ENCODE data around the gene TCF12.

TCF12 gene

DNA sequence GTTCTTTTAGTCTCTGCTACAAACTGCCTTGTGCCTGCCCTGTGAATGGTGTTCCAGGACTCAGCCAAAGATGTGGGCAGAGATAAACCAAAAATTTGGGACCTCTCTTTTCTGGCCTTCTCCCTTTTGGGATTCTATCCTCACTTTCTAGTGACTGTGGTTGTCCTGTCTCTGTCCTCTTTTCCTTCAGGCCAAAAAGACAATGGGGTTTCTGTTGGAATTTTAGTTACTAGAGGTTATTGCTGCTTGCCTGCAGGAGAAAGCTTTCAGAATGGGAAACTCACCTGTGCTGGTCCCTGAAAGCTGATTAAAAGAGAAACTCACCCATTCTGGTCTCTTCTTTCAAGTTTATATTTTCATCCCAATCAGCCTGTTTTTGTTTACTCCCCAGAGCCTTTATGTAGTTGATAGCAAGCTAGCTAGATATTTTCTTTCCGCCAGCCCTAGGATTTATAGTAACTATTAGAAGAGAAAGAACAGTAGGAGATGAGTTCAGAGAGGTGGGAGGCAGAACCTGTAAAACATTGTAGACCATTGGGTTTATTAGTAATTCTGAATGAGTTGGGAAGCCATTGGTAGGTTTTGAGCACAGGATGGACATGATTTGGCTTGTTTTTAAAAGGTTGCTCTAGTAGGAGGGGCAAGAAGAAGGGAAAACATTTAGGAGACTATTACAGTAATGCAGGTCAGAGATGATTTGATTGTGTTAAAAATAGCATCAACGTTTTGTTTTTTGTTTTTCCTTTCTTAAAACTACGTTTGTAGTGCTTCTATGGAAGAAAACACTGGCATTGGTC, 138.9 kb downstream of the TCF12 start:
- no peak for DNase-seq

DNA sequence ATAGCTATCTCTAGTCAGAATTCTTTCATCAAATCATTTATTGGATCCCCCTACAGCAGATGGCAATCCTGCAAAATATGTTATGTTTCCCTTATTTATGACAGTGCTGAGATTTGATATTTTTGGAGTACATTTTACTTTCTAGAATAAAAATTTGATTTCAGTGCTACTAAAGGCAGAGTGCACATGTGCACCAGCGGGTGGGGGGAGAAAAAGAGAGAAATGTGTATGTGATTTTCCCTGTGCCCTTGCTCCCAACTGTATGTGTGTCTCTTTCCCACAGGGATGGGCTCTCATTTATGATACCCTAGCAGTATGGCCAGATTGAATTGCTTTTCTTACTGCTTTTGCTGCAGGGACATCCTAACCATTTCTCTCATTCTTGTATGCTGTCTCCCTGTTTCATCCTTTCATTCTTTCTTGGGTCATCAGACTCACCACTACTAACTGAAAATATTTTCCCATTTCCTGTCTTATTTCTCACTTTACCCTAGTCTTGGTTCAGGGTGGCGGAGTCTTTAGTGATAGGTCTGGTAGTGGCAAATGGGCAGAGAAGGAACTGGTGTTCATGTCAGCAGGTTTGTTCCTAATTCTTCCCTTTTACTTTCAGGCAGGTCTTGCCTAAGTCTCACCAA, 140.7 kb downstream of the TCF12 start:
- no peak for DNase-seq

DNA sequence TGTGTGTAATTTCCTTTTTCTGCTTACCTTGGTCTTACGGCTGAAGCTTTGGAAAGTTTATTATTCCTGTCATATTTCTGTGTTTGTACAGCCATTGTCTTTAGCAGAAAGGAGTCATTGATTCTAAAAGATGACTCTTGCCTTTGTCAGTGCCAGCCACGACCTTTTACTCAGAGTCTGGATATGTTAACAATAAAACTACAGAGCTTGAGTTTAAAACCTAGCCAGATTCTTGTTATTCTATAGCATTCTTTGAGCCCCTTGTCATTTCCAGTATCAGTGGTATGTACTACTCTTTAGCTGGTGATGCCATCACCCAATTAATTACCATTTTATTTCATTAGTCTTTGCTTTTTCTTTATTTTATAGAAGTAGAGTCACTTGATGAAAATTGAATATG, 142.4 kb downstream of the TCF12 start:
- DNase-seq = no peak

DNA sequence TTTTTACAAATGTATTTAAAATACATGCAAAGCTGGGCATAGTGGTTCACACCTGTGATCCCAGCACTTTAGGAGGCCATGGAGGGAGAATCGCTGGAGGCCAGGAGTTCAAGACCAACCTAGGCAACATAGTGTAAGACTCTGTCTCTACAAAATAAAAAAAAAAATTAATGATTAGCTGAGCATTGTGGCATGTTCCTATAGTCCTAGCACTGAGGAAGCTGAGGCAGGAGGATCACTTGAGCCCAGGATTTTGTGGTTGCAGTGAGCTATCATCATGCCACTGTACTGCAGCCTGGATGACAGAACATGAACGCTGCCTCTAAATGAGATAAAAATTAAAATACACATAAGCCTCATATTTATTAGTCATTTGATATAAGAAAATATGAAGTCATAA, 142.8 kb downstream of the TCF12 start:
- no peak for DNase-seq

DNA sequence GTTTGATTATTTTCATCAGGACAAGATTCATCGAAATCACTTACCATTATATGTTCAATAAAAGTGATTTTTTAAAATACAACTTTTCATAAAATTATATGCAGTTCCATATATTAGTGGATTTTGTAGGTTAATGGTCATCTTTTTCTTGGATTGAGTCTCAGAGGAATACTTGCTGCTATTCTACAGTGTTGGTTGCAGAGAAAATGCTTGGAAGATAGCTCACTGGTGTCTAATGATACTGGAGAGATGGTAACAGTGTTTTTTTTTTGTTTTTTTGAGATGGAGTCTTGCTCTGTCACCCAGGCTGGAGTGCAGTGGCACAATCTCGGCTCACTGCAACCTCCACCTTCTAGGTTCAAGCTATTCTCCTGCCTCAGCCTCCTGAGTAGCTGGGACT, 143.3 kb downstream of the TCF12 start:
- no peak for DNase-seq

DNA sequence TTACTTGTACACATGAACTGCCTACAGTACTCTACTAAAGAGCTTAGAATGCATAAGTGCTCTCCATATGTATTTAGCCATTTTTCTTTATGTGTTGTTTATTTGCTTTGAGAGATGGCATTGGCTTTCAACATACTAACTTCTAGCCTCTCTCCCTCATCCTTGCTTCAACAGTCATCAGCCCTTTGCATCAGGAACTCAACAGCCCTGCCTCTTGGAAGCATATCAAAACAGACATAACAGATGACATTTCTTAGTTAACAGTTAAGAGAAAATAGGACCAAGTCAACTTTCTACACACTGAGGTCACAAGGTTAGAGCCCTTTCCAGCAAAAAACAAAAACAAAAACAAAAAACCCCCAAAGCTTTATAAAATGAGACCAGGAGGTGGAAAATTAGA, 145.6 kb downstream of the TCF12 start:
- DNase-seq = no peak

DNA sequence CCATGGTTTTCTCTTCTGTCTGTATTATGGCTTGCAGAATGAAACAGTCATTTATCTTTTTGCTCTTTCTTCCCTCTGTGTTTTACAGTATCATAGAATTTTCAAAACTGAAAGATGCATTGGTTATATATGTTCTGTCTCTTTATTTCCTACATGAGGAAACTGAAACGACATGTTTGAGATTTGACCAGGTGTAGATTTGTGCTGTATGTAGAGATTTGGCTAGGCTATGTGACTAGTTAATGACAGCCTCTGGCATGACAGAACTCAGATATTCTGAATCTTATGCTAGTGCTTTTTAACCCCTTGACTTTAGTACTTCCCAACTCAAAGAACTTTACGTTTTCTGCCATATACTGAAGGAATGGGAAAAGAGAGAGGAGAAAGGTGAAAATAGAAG, 151.0 kb downstream of the TCF12 start:
- no peak for DNase-seq

DNA sequence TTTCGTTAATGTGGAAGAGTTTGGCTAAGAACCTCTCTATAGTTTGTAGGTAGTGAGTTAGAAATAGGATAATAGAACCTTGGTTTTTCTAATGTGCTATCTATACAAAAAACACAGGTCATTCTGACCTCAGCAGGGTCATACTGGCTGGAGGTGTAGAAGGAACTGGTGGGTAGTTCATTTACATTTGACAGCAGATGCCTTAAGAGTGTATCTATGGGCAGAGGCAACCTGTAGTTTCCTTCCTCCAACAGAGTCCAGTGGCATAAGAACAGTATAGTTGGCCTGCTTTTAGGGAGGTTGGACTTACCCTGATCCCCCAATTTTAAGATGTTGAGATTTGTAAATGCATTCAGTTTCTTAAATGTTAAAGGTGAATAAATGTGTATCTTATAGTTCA, 152.2 kb downstream of the TCF12 start:
- DNase-seq = no peak

DNA sequence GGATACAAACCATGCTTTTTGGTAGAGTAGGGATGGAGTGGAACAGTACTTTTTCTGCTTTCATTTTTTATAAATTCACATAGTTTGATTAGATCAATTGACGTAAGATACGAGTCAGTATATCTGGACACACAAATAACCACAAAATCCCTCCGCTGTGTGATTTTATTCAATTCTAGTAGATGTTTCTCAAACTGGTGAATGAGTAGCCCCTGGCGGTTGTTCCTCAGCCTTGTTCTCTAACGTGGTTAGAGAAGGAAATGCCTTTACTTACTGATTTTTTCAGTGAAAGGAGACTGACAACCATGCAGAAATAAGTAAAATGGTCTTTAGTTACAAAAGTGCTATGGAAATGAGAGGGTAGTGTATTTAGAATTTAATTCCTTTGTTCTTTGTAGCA, 161.0 kb downstream of the TCF12 start:
- DNase-seq = no peak

DNA sequence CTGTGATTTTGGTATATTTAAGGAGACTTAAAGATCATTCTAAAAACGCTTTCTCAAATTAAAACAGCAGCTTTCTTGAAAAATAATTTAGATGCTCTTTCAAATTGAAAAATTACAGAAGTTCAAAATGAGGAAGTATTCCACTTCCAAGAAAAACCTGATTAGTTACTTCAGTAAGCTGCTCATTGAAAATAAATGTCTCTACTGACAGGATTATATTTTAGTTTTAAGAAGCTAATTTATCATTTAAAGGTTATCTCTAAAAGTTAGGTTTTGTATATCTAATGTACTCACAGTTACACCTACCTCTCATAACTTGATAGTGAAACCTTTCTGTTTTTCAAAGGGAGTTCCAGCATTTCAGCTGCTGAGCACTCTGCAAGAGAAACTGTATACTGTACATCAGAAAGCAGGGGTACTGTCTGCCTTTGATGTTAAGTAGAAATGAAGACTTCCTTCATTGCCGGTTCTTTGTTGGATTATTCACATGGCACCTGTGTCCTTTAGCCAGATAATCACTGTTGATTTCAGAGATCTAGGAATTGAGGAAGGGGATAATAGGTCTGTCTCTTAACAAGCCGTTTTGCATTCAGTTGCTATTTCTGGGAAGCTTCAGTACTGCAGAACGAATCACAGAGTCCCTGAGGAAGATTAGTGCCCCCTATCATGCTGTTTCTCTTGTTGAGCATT, 161.6 kb downstream of the TCF12 start:
- DNase-seq = no peak

DNA sequence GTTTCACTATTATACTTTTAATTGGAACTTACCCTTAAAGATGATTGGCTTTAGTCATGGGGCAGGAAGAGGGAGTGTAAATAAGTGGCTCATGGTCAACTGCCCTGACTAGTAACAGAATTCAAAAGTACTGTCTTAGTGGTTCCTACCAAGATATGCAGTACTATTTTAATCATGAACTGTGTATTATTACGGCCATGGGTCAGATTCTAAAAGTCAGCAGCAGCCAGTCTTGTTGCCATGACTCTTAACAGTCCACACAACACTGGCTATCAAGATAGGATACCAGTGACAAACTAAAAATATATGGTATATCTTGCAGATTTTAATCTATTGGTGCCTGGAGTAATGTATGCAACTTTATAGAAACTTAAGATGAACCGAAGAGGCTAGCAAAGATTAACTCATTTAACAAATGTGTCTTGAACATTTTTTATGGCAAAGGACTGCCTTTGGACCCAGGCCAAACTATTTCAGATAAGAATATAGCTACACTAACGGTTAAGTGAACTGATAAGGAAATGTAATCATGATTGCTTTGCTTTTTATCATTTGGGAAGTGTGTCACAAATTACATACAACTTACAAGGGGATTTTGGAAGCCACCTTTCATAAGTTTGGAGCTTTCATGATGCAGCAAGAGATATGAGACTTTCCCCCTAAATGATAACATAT, 163.7 kb downstream of the TCF12 start:
- DNase-seq = no peak

DNA sequence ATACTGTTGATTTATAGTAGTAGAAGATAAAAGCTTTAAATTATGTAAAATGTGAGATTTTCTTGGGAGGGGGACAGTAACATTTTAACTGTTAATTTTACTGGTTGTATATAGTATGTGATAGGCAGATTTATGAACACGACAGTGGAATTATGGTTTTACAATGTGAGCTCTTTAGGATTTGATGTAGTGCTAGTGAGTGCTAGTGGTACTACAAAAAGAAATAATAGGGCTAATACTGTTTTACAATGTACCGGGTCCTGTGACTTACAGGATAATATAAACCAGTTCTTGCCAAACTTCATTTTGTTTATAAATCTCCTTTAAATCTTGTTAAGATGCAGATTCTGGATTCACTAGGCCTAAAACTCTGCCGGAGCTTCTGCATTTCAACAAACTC, 165.7 kb downstream of the TCF12 start:
- DNase-seq = no peak

DNA sequence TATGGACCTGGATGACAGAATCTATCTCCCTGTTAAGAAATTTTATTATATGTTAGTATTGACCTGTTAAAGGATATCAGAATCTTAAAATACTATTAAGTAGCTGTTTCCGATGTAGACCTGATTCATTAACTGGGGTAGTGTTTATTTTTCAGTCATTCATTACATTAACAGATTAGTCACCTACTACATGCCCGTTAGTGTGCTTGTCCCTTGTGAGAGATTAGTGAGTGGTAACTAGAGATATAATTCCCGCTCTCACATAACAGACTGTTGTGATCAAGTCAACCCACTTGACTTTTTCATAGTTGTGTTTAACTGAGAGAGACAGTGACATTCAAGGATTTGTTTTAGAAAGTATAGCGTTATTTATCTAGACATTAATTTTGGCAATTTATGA, 166.8 kb downstream of the TCF12 start:
- no peak for DNase-seq

DNA sequence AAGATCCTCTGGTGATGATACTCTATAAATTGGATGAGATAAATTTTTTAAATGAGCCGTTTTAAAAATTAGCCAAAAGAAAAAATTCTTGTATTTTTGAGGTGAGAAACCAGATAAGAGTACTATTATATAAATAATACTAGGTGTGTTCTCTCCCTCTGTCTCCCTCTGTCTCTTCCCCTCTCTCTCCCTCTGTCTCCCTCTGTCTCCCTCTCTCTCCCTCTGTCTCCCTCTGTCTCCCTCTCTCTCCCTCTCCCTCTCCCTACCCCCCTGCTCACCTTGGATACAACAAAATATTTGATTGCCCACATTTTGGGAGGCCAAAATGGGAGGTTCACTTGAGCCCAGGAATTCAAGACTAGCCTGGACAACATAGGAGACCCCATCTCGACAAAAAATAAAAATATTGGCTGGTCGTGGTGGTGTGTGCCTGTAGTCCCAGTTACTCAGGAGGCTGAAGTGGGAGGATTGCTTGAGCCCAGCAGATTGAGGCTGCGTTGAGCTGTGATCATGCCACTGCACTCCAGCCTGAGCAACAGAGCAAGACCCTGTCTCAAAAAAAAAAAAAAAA, 168.5 kb downstream of the TCF12 start:
- DNase-seq = no peak

DNA sequence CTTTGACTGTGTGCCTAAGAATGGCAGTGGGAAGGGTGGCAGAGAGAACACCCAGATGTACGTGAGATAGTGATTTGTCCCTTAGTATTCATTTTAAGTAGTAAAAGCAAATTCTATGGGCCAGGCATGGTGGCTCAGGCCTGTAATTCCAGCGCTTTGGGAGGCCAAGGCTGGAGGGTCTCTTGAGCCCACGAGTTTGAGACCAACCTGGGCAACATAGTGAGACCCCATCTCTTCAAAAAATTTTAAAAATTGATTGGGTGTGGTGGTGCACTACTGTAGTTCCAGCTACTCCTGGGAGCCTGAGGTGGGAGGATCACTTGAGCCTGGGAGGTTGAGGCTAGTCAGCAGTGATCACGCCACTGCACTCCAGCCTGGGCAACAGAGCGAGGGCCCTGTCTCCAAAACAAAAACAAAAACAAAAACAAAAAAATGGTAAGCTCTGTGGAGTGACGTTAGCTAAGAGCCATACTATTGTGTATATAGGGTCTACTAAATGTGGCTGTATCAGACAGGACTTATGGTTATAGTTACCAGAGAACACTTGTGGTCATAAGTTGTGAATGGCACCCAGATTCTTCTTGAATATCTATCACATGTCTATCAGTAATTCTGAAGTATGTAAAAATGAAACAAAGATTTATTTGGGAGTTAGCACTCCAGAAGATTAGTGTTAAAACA, 171.5 kb downstream of the TCF12 start:
- DNase-seq = no peak

DNA sequence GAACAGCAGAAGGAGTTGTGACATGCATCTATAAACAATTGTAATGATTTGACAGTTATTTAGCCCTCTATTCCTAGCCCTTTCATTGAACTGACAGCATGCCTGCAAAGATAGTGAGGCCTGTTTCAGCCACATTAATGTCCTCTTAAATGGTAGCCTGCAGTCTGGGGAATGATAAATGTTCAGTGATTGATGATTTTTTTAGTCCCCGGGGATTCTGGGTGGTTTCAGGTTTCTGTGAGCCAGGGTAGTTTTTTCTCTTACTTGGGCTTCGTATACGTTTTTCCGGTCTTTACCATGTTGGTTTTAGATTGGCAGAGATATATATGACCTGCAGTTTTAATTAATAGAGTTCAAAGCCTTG, 172.0 kb downstream of the TCF12 start:
- no peak for DNase-seq

DNA sequence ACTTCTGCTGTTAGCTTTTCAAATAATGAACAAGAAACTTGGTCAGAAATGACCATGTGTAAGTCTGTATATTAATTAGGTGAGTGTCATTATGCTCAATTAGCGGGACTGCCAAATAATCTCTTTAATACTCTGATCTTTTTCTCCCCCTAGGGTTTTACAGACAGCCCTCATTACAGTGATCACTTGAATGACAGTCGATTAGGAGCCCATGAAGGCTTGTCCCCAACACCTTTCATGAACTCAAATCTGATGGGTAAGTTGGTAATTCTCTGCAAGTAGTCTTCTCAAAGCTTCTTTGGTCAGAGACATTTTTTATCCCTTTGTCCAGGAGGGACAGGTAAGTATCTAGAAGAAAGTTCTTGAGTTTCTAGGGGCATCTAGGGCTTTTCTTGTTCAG, 173.2 kb downstream of the TCF12 start:
- DNase-seq = no peak

DNA sequence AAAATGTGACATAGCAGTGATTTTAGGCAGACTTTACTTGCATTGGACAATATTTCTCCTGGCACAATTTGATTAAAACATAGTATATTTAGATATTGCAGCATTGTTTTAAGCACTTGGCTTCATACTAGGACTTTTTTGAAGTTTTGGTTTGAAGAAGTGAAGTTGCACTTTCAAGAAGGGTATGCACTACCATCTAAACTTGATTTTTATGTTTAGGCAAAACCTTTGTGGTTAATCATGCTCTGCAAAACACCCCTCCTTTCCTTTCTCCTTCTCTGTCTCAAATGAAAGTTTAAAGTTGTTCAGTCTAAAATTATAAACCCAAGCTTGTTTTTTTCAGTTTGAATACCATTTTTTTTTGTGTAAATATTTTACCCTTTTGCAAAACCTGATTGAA, 173.8 kb downstream of the TCF12 start:
- DNase-seq = no peak

DNA sequence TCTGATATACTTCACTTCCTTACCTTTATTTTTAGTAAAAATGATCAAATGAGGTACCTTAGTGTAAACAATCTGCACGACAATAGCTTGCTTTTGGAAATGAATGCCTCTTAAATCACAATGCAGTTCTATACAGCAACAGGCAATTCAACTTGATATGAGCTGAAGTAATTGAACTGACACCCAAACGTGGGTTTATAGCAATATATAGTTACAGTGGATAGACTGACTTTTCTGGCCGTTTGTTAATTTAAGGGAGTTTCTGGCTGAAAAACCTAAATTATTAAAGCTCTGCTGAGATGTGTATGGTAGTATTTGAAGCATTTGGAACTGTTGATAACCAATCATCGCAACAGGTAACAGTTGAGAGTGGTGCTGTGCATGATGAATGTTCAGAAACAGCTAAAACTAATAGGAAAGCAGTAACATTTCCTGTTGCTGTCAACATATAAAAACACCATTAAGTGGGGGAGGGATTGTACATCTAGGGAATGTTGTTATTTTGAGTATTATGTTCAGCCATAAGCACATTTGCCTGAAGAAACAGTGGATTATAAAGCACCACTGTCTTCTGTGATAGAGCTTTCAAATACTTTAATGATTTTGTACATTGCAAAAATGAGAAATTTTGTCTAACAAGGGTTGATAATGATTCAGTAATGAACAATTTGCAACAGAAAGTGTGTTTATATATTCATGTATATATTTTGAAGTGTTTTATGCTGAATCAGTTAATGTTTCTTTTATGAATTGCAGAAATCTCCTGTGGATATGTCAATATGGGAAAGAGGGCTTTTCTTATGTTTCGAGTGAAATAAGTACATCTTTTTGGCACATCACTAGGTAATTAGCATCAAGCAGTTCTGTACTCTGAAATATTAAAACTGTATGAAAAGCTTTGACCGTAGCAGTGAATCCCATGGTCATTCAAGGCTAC, 176.1 kb downstream of the TCF12 start:
- DNase-seq = no peak

DNA sequence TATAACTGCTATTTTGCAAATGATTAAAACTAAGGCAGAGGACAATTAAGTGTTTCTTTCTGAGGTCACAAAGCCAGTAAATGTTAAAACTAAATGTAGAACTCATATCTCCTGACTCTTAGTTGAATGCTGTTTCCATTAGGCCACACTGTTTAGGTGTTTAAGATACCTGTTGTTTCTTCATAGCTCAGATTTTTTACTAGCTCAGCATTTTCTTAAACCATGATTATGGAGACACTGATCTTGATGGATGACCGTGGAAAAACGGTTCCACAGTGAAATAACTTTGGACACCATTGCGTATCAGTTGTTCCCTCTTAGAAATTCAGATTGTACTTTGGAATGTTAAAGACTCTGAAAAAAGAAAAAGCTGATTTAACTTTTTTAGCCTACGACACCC, 177.5 kb downstream of the TCF12 start:
- DNase-seq = no peak

DNA sequence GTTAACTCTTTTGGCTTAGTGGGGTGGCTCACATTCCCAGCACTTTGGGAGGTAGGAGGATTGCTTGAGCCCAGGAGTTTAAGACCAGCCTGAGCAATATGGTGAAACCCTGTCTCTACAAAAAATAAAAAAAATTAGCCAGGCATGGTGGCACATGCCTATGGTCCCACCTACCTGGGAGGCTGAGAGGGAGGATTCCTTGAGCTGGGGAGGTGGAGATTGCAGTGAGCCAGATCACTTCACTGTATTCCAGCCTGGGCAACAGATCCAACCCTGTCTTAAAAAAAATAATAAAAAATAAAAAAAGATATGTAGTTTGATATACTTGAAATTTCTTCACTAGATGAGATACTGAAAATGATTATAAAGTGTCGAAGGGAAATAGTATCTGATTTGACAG, 178.8 kb downstream of the TCF12 start:
- no peak for DNase-seq
